Activated CD8-positive, alpha-beta T cell treated with anti-CD3 and anti-CD28 coated beads for 36 hours (primary cell): ENCODE measurements around the gene ZNF701. TPM values are rescaled to one million over a fixed set of nuclear protein-coding genes. Genes with fewer than 3 reads are reported as not detected.
"Not testable (repeated sequence)": the region's sequence is repeated elsewhere in the genome, so short reads cannot be mapped to it uniquely, and the experiment has no call there.

Experiments used
- ATAC-seq: fragments of 200-7000 bp; cut with Tn5 transposase; one replicate; pipeline ENCODE4 v1.10.0; 2021; ENCODE audit warnings: mild to moderate bottlenecking, moderate library complexity
- CTCF ChIA-PET: fragments of 350-600 bp; sonication (Branson Sonifier 250); formaldehyde crosslinking; loops from one replicate; lab custom pipeline; 2021; ENCODE audit warnings: antibody characterized with exemption; lab: Charles Lee
- POLR2A ChIA-PET: fragments of 350-600 bp; sonication (Branson Sonifier 250); formaldehyde crosslinking; loops from one replicate; lab custom pipeline; 2021; ENCODE audit warnings: antibody characterized with exemption; lab: Charles Lee
- DNase-seq: peaks from one replicate; pipeline ENCODE4 v3.0.0-alpha.2; 2020
- H3K27ac Mint-ChIP-seq: one replicate; pipeline ENCODE4 v1.8.0; 2021; ENCODE audit warnings: mild to moderate bottlenecking, mixed read lengths
- H3K27me3 Mint-ChIP-seq: one replicate; pipeline ENCODE4 v1.8.0; 2021; ENCODE audit warnings: mixed read lengths
- H3K36me3 Mint-ChIP-seq: one replicate; pipeline ENCODE4 v1.8.0; 2021; ENCODE audit warnings: low read depth, mixed read lengths
- H3K4me1 Mint-ChIP-seq: one replicate; pipeline ENCODE4 v1.8.0; 2021; ENCODE audit warnings: low read depth, mixed read lengths
- H3K4me3 Mint-ChIP-seq: one replicate; pipeline ENCODE4 v1.8.0; 2021; ENCODE audit warnings: mild to moderate bottlenecking, moderate library complexity, mixed read lengths
- H3K9me3 Mint-ChIP-seq: one replicate; pipeline ENCODE4 v1.8.0; 2021; ENCODE audit warnings: mixed read lengths
- CTCF ChIP-seq: fragments of 200-600 bp; IDR thresholded peaks from one replicate; pipeline ENCODE4 v1.8.0; 2022; ENCODE audit warnings: antibody characterized with exemption, mild to moderate bottlenecking
- intact Hi-C: fragments of 100-400 bp; cut with micrococcal nuclease; formaldehyde crosslinking; loops from one replicate; pipeline ENCODE4 v1.10.0; 2022
- total RNA-seq, 2 experiments: library from RNA; stranded (reverse); gene quantifications; one replicate each; pipeline ENCODE4 v1.2.3, GENCODE V29; 2021

Gene ZNF701
- total RNA-seq, 2 experiments from 2014 or later = 21.1 to 23.0 TPM

DNA sequence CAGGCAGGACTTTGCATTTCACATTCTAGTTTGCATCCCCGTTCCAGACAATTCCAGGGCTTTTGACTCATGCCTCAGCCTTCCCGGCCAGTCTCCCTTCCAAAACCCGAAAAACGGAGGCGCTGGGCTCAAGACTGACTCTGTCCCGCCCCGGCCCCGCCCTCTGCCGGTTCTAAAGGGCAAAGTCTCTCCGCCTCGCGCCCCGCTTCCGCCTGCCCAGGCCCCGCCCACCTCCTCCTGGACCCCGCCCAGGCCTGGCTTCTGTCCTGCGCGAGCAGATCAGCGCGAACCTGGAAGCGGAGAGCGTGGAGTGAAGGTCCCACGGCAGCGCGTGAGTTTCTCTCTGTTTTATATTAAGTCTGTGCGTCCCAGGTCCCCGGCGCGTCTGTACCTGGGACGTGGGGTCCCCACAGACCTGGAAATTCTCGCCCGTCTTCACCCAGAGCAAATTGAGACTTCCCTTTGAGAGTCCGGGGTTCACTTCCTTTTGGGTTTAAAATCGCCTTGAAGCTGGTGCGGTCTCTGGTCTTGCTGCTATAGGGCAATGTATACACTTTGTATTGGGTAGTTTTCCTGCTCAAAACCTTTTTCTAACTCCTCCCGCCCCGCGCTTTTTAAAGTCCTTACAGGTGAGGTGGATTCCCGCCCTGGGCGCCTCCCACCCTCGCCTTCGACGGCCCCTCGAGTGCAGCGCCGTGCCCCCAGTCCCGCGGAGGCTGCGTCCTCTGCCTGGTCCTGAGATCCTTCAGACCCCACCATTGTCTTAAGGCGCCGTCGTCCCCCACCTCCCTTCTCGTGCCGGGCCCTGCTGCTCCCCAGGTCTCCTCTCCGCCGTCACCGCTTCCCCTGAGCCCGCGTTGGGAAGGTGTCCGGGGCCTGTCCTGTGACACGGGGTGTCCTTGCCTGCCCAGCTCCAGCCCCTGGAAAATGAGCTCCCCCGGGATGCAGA, 31.2 kb downstream of the ZNF701 start:
- ChIA-PET CTCF (interaction anchor here (1.0 kb wide), 1 partner anchor 364 kb away, joined by 3 read pairs; no protein-coding TSS in a partner anchor), POLR2A (no interaction called here)
- Mint-ChIP-seq H3K27ac (peak overlapping the region; percentile 68), H3K9me3 (peaks cover 23% of the 10 kb centered on the region), H3K4me3 (peak overlapping the region; percentile 81), H3K27me3 (no peaks in the 10 kb centered on the region), H3K4me1 (peaks cover 32% of the 10 kb centered on the region), H3K36me3 (peaks cover 48% of the 10 kb centered on the region)
- ATAC-seq = peak; percentile 99
- peak; percentile 96 for DNase-seq
- TF ChIP-seq CTCF = peak; percentile 33
- intact Hi-C loops = no loop called here

- H3K4me1 Mint-ChIP-seq = peaks cover 35% of the 10 kb centered on the region
- CTCF ChIA-PET = interaction anchor here (1.0 kb wide), 1 partner anchor 364 kb away, joined by 3 read pairs; no protein-coding TSS in a partner anchor
Measured at GRCh38 chr19:52601974-52602366, 31.9 kb downstream of the ZNF701 start.

DNA sequence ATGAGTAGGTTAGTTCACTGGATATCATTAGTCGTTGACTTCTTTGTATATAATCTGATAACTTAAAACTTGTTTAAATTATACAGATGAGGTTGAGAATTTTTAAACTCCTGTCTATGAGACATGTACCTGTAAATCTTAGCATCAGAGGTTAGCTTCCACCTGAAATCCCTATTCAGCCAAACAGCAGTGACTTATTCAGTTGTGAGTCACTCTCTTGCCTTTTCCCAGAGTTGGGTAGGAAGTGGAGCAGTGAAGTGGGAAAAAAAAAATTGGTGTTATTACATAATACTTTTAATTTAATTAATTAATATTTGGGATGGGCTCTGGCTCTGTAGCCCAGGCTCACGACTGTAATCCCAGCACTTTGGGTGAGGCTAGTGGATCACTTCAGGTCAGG, 32.9 kb downstream of the ZNF701 start:
- ChIA-PET POLR2A (no interaction called here), CTCF (no interaction called here)
- Mint-ChIP-seq H3K4me3 (no peak overlapping the region), H3K9me3 (peaks cover 14% of the 10 kb centered on the region), H3K36me3 (peaks cover 42% of the 10 kb centered on the region), H3K27ac (no peak overlapping the region), H3K27me3 (no peaks in the 10 kb centered on the region), H3K4me1 (peaks cover 37% of the 10 kb centered on the region)
- DNase-seq = no peak
- no peak for ATAC-seq
- intact Hi-C loops = no loop called here
- TF ChIP-seq CTCF = no peak

More at GRCh38 chr19:52601974-52602366, 31.9 kb downstream of the ZNF701 start:
- H3K27me3 Mint-ChIP-seq, ATAC-seq, intact Hi-C loops, POLR2A ChIA-PET: not testable (repeated sequence)
- Mint-ChIP-seq H3K27ac (peak overlapping the region; percentile 68), H3K4me3 (peak overlapping the region; percentile 81), H3K36me3 (peaks cover 48% of the 10 kb centered on the region), H3K9me3 (peaks cover 19% of the 10 kb centered on the region)
- peak; percentile 12 for DNase-seq

DNA sequence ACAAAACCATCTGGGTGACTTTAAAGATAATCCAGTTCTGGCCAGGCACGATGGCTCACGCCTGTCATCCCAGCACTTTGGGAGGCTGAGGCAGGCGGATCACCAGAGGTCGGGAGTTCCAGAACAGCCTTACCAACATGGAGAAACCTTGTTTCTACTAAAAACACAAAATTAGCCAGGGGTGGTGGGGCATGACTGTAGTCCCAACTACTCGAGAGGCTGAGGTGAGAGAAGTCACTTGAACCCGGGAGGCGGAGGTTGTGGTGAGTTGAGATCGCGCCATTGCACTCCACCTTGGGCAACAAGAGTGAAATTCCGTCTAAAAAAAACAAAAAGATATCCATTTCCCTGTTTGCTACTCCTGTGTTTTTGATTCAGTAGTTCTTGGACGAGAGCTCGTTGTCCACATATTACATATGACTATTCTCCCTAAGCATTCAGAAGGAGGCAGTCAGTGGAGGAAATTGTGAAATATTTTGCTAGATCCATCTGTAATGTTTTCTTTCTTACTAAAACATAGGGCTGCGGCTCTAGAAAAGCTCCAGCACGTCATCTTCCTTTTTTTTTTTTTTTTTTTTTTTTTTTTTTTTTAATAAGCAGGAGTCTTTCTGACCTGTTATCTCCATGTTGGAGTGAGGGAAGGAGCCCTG, 33.6 kb downstream of the ZNF701 start:
- H3K4me3 Mint-ChIP-seq = no peak overlapping the region
- peaks cover 39% of the 10 kb centered on the region for H3K4me1 Mint-ChIP-seq
- no peak for DNase-seq
- no peak overlapping the region for H3K27ac Mint-ChIP-seq
- no peak for ATAC-seq
- no peak for TF ChIP-seq CTCF
- H3K36me3 Mint-ChIP-seq = peaks cover 44% of the 10 kb centered on the region
- peaks cover 16% of the 10 kb centered on the region for H3K9me3 Mint-ChIP-seq
- H3K27me3 Mint-ChIP-seq = no peaks in the 10 kb centered on the region
- CTCF ChIA-PET = no interaction called here
- intact Hi-C loops = no loop called here
- POLR2A ChIA-PET = interaction anchor here (0.6 kb wide), 1 partner anchor 66 kb away, joined by 3 read pairs; no protein-coding TSS in a partner anchor

GRCh38 chr19:52613299-52613906, 43.3 kb downstream of the ZNF701 start:
- ChIA-PET POLR2A (interaction anchor here (0.7 kb wide), 1 partner anchor 565 kb away, joined by 3 read pairs; no protein-coding TSS in a partner anchor), CTCF (no interaction called here)
- DNase-seq = no peak
- Mint-ChIP-seq H3K9me3 (peaks cover 43% of the 10 kb centered on the region), H3K4me1 (peaks cover 8% of the 10 kb centered on the region), H3K4me3 (no peak overlapping the region), H3K36me3 (peaks cover 74% of the 10 kb centered on the region), H3K27me3 (no peaks in the 10 kb centered on the region), H3K27ac (no peak overlapping the region)
- no peak for ATAC-seq
- TF ChIP-seq CTCF = no peak
- intact Hi-C loops = no loop called here
